ENCODE data around the gene RIOK3.
A peak's percentile ranks its signal among the peaks of the same experiment; 100 is the strongest.

Gene RIOK3

DNA sequence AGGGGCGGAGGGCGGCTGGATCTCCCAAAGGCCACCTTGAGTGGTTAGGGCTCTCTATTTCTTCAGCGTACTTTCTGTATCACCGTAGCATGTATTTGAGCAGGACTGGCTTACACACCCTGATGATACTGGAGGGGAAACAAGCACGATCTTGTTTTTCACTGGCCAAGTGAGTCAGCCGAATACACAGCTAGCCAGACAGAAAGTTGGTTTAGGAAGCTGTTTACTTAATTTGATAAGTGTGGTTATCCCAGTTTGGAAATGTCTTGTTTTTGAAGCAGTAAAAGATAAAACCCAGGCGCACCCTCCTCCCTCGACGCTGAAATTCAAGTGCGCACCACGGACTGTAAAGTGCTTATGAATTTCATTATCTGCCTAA is 582 bp downstream of the RIOK3 start (continued):
- TF ChIP-seq FEZF1 (tag by site-specific recombination; IDR thresholded peaks at IDR 0.05) (peak; percentile 27), ZBTB20 (tag by site-specific recombination; IDR thresholded peaks at IDR 0.05) (no peak), SP3 (tag by site-specific recombination; IDR thresholded peaks at IDR 0.05) (no peak), ZNF670 (tag by site-specific recombination; IDR thresholded peaks at IDR 0.05; ENCODE audit: low read depth) (no peak), ZNF433 (tag by site-specific recombination; IDR thresholded peaks at IDR 0.05; ENCODE audit: low read depth) (no peak), ZNF610 (tag by site-specific recombination; IDR thresholded peaks at IDR 0.05; ENCODE audit: borderline replicate concordance) (no peak)

DNA sequence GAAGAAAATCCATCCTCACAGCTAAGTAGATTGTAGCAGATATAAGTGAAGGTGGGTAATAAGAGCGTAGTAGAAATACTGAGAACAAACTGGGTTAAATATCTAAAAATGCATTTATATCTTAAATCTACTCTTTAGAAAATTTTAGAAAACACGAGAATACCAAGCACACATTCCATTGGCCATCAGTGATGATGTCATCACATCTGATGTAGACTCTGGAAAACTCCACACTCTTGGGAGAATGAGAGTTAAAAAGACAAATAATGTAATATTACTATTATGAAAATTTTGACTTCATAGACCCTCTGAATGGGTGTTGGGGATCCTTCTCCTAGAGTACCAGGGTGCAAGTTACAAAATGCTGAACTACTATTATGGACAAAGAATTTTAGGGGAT is 3.7 kb downstream of the RIOK3 start:
- H3K36me3 ChIP-seq (ENCODE audit: control insufficient read depth in 2 of 2, insufficient read depth in 1 of 2, low read length in 2 of 2) = peaks cover 0 to 20% of the 10 kb centered on the region in 2 experiments; a peak in 2 of 3 replicates
- H3K27ac ChIP-seq (ENCODE audit: extremely low read depth, low read depth, low read length) = no peak overlapping the region
- ChIA-PET CTCF (no interaction called here), POLR2A (no interaction called here)
- H3K9me3 ChIP-seq (ENCODE audit: control insufficient read depth, insufficient read depth, low read depth, low read length) = no peaks in the 10 kb centered on the region
- TF ChIP-seq ZNF423 (tag by site-specific recombination; IDR thresholded peaks at IDR 0.05) = no peak
- TF ChIP-seq, protein P1, sequence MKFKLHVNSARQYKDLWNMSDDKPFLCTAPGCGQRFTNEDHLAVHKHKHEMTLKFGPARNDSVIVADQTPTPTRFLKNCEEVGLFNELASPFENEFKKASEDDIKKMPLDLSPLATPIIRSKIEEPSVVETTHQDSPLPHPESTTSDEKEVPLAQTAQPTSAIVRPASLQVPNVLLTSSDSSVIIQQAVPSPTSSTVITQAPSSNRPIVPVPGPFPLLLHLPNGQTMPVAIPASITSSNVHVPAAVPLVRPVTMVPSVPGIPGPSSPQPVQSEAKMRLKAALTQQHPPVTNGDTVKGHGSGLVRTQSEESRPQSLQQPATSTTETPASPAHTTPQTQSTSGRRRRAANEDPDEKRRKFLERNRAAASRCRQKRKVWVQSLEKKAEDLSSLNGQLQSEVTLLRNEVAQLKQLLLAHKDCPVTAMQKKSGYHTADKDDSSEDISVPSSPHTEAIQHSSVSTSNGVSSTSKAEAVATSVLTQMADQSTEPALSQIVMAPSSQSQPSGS (tag by site-specific recombination; IDR thresholded peaks at IDR 0.05; ENCODE audit: low read depth) = peak; percentile 84
- no peak overlapping the region for H3K4me3 ChIP-seq (ENCODE audit: low read depth, low read length)
- H3K4me1 ChIP-seq (ENCODE audit: control insufficient read depth, insufficient read depth, low read length) = peaks cover 4% of the 10 kb centered on the region; the same call in 1 of the 2 replicates

DNA sequence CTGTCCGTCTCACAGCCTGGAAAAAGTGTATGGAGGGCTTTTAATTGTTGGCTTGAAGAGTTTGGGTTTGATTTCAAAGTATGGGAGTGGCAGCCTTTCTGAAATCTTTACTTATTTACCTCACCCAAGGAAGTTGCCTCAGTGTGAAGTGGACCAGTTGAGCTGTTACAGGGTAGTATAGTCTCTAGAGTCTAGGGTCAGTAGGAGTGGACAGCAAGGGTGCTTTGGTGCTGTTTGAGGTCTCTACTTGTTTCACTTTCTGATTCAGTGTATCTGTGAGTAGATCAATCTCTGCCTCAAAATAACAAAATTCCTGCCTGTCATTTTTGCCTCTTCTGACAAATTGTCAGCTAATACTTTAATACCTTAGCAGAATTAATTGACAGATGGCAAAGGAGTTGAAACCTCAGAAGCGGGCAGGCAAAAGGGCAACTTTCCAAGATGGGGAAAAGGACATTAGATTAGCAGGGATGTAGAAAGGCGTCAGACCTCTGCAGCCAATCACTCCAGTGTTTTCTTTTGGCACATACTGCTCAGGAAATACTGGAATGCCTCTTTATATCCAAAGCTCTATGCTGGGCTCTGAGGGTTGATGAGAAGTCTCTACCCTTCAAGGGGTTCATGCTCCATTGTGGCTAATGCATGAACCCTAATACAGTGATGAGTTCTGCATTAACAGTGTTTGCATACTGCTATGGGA is 5.9 kb downstream of the RIOK3 start:
- Histone ChIP-seq H3K4me1 (ENCODE audit: control insufficient read depth, insufficient read depth, low read length) (peaks cover 4% of the 10 kb centered on the region; the same call in 1 of the 2 replicates), H3K27ac (ENCODE audit: extremely low read depth, low read depth, low read length) (no peak overlapping the region), H3K9me3 (ENCODE audit: control insufficient read depth, insufficient read depth, low read depth, low read length) (no peaks in the 10 kb centered on the region), H3K36me3 (ENCODE audit: control insufficient read depth in 2 of 2, insufficient read depth in 1 of 2, low read length in 2 of 2) (peaks cover 10 to 40% of the 10 kb centered on the region in 2 experiments; a peak in 2 of 3 replicates), H3K4me3 (ENCODE audit: low read depth, low read length) (no peak overlapping the region)
- ChIA-PET POLR2A (no interaction called here), CTCF (interaction anchor here (0.6 to 1.0 kb wide), 2 partner anchors 38 to 382 kb away, joined by 3 read pairs; no protein-coding TSS in a partner anchor)
- TF ChIP-seq YY1 (tag by site-specific recombination; IDR thresholded peaks at IDR 0.05) = no peak
- TF ChIP-seq ZBTB21 (tag by site-specific recombination; IDR thresholded peaks at IDR 0.05) = no peak
- TF ChIP-seq, protein P2, sequence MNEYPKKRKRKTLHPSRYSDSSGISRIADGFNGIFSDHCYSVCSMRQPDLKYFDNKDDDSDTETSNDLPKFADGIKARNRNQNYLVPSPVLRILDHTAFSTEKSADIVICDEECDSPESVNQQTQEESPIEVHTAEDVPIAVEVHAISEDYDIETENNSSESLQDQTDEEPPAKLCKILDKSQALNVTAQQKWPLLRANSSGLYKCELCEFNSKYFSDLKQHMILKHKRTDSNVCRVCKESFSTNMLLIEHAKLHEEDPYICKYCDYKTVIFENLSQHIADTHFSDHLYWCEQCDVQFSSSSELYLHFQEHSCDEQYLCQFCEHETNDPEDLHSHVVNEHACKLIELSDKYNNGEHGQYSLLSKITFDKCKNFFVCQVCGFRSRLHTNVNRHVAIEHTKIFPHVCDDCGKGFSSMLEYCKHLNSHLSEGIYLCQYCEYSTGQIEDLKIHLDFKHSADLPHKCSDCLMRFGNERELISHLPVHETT (tag by site-specific recombination; IDR thresholded peaks at IDR 0.05) = no peak
- TF ChIP-seq, protein P3, sequence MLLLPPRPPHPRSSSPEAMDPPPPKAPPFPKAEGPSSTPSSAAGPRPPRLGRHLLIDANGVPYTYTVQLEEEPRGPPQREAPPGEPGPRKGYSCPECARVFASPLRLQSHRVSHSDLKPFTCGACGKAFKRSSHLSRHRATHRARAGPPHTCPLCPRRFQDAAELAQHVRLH (tag by site-specific recombination; IDR thresholded peaks at IDR 0.05) = no peak
- no peak for TF ChIP-seq ZNF112 (tag by site-specific recombination; IDR thresholded peaks at IDR 0.05)
- TF ChIP-seq ZNF146 (tag by site-specific recombination; IDR thresholded peaks at IDR 0.05) = no peak
- TF ChIP-seq ZNF341 (tag by site-specific recombination; IDR thresholded peaks at IDR 0.05; ENCODE audit: low read depth) = no peak
- TF ChIP-seq OVOL3 (tag by site-specific recombination; IDR thresholded peaks at IDR 0.05) = no peak
- no peak for TF ChIP-seq ZNF175 (tag by site-specific recombination; IDR thresholded peaks at IDR 0.05)
- no peak for TF ChIP-seq ZNF521 (tag by site-specific recombination; IDR thresholded peaks at IDR 0.05)
- no peak for TF ChIP-seq ZNF501 (tag by site-specific recombination; IDR thresholded peaks at IDR 0.05)
- TF ChIP-seq, protein P4, sequence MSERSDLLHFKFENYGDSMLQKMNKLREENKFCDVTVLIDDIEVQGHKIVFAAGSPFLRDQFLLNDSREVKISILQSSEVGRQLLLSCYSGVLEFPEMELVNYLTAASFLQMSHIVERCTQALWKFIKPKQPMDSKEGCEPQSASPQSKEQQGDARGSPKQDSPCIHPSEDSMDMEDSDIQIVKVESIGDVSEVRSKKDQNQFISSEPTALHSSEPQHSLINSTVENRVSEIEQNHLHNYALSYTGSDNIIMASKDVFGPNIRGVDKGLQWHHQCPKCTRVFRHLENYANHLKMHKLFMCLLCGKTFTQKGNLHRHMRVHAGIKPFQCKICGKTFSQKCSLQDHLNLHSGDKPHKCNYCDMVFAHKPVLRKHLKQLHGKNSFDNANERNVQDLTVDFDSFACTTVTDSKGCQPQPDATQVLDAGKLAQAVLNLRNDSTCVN (tag by site-specific recombination; optimal IDR thresholded peaks at IDR 0.05) = no peak
- TF ChIP-seq ZNF623 (tag by site-specific recombination; IDR thresholded peaks at IDR 0.05) = no peak
- TF ChIP-seq ZNF514 (tag by site-specific recombination; IDR thresholded peaks at IDR 0.05) = no peak
- TF ChIP-seq ZNF366 (tag by site-specific recombination; conservative IDR thresholded peaks at IDR 0.05) = no peak
- TF ChIP-seq ZNF302 (tag by site-specific recombination; IDR thresholded peaks at IDR 0.05; ENCODE audit: low read depth) = no peak
- TF ChIP-seq ZNF670 (tag by site-specific recombination; IDR thresholded peaks at IDR 0.05; ENCODE audit: low read depth) = no peak

All from HEK293 (cell line).